Activated naive CD4-positive, alpha-beta T cell treated with anti-CD3 and anti-CD28 coated beads for 36 hours (primary cell): ENCODE measurements around the gene GRIP2. TPM values are rescaled to one million over a fixed set of nuclear protein-coding genes. Genes with fewer than 3 reads are reported as not detected.

Experiments
- CTCF ChIA-PET: fragments of 350-600 bp; sonication (Branson Sonifier 250); formaldehyde crosslinking; loops from one replicate; lab custom pipeline; 2021; ENCODE audit warnings: antibody characterized with exemption; lab: Charles Lee
- DNase-seq: peaks from one replicate; pipeline ENCODE4 v3.0.0-alpha.2; 2020
- H3K27ac Mint-ChIP-seq: one replicate; pipeline ENCODE4 v1.8.0; 2021; ENCODE audit warnings: mild to moderate bottlenecking, mixed read lengths
- H3K27me3 Mint-ChIP-seq: one replicate; pipeline ENCODE4 v1.8.0; 2021; ENCODE audit warnings: low read depth, mixed read lengths
- H3K36me3 Mint-ChIP-seq: one replicate; pipeline ENCODE4 v1.8.0; 2021; ENCODE audit warnings: low read depth, mixed read lengths
- H3K4me1 Mint-ChIP-seq: one replicate; pipeline ENCODE4 v1.8.0; 2021; ENCODE audit warnings: low read depth, mixed read lengths
- H3K4me3 Mint-ChIP-seq: one replicate; pipeline ENCODE4 v1.8.0; 2021; ENCODE audit warnings: mild to moderate bottlenecking, moderate library complexity, mixed read lengths
- H3K9me3 Mint-ChIP-seq: one replicate; pipeline ENCODE4 v1.8.0; 2021; ENCODE audit warnings: mixed read lengths
- intact Hi-C: fragments of 100-400 bp; cut with micrococcal nuclease; formaldehyde crosslinking; loops from one replicate; pipeline ENCODE4 v1.15.1; 2023
- total RNA-seq, 2 experiments: library from RNA; stranded (reverse); gene quantifications; one replicate each; pipeline ENCODE4 v1.2.3, GENCODE V29; 2021

GRIP2 gene
- total RNA-seq, 2 experiments from 2014 or later = not detected

DNA sequence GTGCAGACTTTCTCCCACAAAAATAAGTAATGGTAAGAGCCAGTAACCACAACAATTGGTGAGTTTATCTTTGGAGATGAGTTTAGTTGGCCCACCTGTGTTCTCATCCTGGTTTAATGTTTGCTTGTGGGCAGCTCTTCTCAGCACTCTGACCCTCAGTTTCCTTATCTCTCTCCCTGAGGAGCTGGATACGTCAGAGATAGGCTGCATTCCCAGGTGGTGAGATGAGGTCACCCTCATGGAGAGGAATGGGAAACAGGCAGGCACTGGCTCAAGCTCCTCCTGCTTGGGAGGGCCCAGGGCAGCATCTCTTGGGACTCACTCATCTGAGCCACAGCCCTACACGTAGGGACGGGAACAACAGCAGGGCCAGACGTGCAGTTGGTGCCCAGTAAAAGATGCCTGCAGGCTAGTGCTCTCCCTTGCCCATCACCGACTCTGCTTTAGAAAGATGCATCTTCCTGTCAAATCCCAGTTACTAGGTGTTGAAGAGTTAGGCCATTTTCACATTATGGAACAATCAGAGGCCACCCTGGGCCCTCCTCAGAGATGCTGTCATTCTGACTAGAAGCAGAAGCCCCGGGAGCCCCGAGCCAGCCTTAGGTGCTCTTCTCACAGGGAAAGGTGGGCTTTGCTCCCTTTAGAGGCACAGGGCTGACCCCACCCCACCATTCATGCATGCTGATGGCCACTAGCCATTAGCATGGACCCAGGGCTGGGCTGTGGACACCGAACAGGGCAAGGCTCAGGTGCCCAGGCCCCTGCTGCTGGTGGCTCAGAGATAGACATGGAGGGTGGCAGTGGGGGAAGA, 59.7 kb downstream of the GRIP2 start:
- no peak overlapping the region for H3K27ac Mint-ChIP-seq
- no peak for DNase-seq
- no peaks in the 10 kb centered on the region for H3K4me1 Mint-ChIP-seq
- CTCF ChIA-PET = interaction anchor here (1.3 kb wide), 1 partner anchor 219 kb away, joined by 4 read pairs; no protein-coding TSS in a partner anchor
- no peak overlapping the region for H3K4me3 Mint-ChIP-seq
- peaks cover 33% of the 10 kb centered on the region for H3K36me3 Mint-ChIP-seq
- H3K9me3 Mint-ChIP-seq = no peaks in the 10 kb centered on the region
- intact Hi-C loops = no loop called here
- no peaks in the 10 kb centered on the region for H3K27me3 Mint-ChIP-seq

DNA sequence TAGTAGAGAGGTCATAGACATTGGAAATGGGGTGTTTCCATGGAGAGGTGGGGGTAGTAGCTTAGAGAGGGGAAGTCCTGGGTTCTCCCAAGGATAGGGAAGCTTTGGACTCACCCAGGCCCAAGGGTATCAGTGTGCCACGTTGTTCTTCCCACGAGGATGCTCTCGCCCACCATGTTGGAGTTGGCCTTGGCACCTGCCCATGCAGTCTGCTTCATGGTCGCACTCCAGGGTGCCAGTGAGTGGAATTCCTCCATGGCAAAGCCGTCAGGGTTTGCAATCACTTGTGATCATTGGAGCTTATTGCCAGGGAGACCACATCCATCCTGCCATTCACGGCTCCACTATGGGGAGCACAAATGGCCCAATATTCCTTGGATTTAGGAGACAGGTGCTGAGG, 60.6 kb downstream of the GRIP2 start:
- no peaks in the 10 kb centered on the region for H3K9me3 Mint-ChIP-seq
- no peaks in the 10 kb centered on the region for H3K4me1 Mint-ChIP-seq
- CTCF ChIA-PET = interaction anchor here (1.3 kb wide), 1 partner anchor 218 kb away, joined by 4 read pairs; no protein-coding TSS in a partner anchor
- no peaks in the 10 kb centered on the region for H3K27me3 Mint-ChIP-seq
- H3K27ac Mint-ChIP-seq = no peak overlapping the region
- intact Hi-C loops = no loop called here
- no peak overlapping the region for H3K4me3 Mint-ChIP-seq
- peaks cover 33% of the 10 kb centered on the region for H3K36me3 Mint-ChIP-seq
- no peak for DNase-seq

DNA sequence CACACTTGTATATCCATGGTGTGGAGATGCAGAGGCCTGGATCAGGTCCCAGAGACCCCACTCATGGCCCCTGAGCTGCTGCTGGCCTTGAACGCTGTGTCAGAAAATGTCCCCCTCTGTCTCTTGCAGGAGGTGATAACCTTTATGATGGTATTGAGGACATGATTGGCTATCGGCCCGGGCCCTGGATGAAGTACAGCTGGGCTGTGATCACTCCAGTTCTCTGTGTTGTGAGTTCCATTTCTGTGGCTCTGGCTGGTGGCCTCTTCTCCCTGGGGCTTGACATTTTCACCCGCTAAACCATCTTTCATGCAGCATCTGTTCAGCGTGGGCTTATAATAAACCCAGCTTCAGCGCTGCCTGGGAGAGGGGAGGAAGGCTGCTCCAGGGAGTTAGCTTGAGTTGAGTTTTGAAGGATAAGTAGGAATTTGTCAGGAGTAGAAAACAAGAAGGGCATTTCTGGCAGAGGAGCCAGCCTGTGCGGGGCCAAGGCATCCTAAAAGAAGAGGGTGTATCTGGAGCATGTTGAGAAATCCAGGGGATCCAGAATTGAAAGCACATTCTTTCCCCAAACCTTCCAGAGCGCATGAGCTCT, 61.1 kb downstream of the GRIP2 start:
- CTCF ChIA-PET = interaction anchor here (1.3 kb wide), 1 partner anchor 218 kb away, joined by 4 read pairs; no protein-coding TSS in a partner anchor
- H3K9me3 Mint-ChIP-seq = no peaks in the 10 kb centered on the region
- no peaks in the 10 kb centered on the region for H3K4me1 Mint-ChIP-seq
- no peak overlapping the region for H3K27ac Mint-ChIP-seq
- no peak overlapping the region for H3K4me3 Mint-ChIP-seq
- intact Hi-C loops = no loop called here
- peaks cover 30% of the 10 kb centered on the region for H3K36me3 Mint-ChIP-seq
- no peaks in the 10 kb centered on the region for H3K27me3 Mint-ChIP-seq
- no peak for DNase-seq

DNA sequence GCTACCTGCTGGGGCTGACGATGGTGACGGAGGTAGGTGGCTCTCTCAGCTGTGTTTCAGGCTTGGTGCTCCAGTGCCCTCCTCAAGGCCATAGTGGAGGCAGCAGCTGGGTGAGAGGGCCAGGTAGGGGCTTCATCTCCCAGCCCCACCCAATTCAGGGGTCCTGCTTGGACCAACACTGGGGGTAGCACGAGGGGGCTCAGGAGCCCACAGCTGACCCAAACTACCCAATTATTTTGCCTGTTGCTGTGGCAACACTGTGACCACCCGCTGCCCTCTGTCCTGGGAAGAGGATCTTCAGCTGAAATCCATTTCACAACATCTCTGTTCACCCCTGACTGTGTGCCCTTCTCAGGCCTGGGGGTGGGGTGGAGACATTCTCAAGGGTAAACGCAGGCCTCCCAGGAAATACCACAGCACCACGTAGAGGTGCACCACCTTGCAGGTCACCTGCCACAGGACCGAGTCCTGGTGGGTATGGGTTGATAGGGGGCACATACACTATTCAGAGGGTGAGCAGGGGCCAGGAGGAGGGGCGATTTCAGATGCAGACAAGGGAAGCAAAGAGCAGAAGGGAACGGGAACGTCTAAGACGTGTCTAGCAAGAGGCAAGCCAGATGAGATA, 62.7 kb downstream of the GRIP2 start:
- CTCF ChIA-PET = no interaction called here
- H3K4me3 Mint-ChIP-seq = no peak overlapping the region
- DNase-seq = no peak
- H3K9me3 Mint-ChIP-seq = no peaks in the 10 kb centered on the region
- no peaks in the 10 kb centered on the region for H3K27me3 Mint-ChIP-seq
- intact Hi-C loops = no loop called here
- H3K36me3 Mint-ChIP-seq = peaks cover 34% of the 10 kb centered on the region
- no peaks in the 10 kb centered on the region for H3K4me1 Mint-ChIP-seq
- no peak overlapping the region for H3K27ac Mint-ChIP-seq

DNA sequence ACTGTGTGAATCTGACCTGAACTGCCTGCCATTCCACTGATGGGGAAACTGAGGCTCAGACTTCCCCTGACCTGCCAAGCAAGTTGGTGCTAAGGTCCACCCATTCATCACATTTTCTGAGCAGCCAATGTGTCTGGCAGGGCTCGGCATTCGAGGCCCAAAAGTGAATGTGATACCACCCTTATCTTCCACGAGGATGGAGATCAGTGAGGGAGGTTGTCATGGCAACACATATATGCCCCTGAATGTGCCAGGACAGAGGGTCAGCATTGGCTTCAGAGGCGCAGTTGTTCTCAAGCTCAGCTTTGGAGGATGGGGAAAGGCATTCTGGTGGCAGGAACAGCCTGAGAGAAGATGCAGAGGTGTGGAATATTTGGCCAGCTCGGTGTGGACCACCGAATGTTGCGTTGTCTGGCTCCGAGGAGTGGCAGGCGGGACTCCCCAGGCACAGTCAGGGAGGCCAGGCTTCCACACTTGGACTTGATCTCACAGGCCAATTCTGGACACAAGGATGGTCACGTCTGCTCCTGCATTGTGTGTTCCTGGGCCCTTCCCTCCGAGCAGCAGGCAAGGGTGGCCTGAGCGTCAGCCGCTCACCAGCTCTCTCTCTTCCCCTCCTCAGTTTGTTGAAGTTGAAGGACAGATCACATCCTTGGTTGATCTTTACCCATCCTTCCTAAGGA, 63.4 kb downstream of the GRIP2 start:
- intact Hi-C loops = no loop called here
- no peaks in the 10 kb centered on the region for H3K27me3 Mint-ChIP-seq
- CTCF ChIA-PET = no interaction called here

DNA sequence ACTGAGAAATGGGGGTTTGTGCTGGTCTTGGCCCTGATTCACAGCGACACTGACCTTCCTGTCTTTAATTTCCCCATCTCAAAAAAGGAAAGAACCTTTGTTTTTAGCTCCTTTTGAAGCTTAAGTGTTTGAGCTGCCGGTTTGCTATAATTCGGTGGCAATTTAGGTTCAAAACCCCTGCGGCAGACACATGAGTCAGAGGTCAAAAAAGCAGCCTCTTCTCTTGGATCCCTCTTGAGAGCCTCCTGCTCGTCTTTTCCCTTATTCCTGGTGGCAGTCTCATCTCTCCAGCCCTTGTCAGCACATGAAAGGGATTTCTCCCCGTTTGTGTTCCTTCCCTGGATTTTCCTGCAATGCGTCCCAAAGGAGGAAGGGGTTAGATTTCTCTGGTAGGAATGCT, 64.5 kb downstream of the GRIP2 start:
- Mint-ChIP-seq H3K9me3 (no peaks in the 10 kb centered on the region), H3K4me1 (no peaks in the 10 kb centered on the region), H3K27me3 (no peaks in the 10 kb centered on the region), H3K36me3 (peaks cover 29% of the 10 kb centered on the region), H3K4me3 (no peak overlapping the region), H3K27ac (no peak overlapping the region)
- DNase-seq = no peak
- intact Hi-C loops = no loop called here
- CTCF ChIA-PET = interaction anchor here (0.7 kb wide), 1 partner anchor 183 kb away, joined by 3 read pairs; no protein-coding TSS in a partner anchor

More for the DNA sequence above, 63.4 kb downstream of the GRIP2 start:
- Mint-ChIP-seq H3K27ac (no peak overlapping the region), H3K4me1 (no peaks in the 10 kb centered on the region), H3K9me3 (no peaks in the 10 kb centered on the region), H3K4me3 (no peak overlapping the region), H3K36me3 (peaks cover 34% of the 10 kb centered on the region)
- no peak for DNase-seq

DNA sequence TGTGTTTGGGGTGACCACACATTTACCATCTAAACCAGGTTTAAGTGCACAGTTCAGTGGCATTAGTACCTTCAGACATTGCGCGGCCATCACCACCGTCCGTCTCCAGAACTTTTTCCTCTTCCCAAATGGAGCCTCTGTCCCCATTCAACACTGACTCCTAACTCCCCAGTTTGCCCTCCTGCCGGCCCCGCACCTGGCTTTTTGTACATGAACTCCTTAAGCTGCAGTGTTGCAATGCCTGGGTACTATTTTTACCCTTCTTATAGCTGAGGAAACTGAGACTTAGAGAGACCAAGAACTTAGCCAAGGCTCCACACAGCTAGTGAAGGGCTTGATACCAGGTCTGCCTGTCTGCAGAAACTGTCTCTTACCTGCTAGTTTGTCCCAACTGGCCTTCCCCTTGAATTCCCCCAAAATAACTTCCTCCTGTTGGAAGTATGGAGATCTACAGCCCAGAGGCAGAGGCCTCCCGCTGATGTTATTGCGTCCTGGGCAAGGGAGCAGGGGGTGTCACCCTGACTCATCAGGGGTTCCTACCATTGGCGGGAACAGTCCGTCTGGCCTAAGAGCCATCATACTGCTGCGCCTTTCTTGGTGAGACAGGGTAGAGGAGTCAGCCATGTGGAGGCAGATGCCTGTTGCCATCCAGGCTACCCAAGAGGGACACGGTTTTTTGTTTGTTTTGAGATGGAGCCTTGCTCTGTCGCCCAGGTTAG, 65.6 kb downstream of the GRIP2 start:
- no peaks in the 10 kb centered on the region for H3K27me3 Mint-ChIP-seq
- no peak overlapping the region for H3K4me3 Mint-ChIP-seq
- H3K9me3 Mint-ChIP-seq = no peaks in the 10 kb centered on the region
- DNase-seq = no peak
- intact Hi-C loops = no loop called here
- CTCF ChIA-PET = no interaction called here
- H3K36me3 Mint-ChIP-seq = peaks cover 29% of the 10 kb centered on the region
- no peak overlapping the region for H3K27ac Mint-ChIP-seq
- no peaks in the 10 kb centered on the region for H3K4me1 Mint-ChIP-seq

DNA sequence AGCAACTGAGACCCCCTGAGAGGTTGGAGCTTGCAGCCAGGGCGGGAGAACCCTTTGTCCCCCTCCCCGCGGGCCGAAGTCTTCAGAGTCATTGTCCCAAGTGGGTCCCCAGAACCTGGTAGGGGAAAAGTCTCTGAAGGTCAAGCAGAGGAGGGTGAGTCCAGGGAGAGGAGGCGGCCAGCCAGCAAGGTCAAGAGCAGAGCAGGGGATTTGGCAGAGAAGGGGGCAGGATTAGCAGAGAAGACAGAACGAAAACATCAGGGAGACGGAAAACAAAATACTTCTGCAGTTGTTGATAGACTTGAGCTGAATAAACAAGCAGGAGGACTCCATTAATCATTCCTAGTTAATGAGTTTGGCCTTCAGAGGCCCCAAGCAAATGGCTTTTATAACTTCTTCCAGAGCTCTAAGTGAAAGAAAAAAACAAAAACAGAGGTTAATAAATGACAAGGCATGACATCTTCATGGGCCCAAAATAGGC, 66.7 kb downstream of the GRIP2 start:
- Mint-ChIP-seq H3K9me3 (no peaks in the 10 kb centered on the region), H3K4me1 (no peaks in the 10 kb centered on the region), H3K36me3 (peaks cover 23% of the 10 kb centered on the region), H3K27me3 (no peaks in the 10 kb centered on the region), H3K4me3 (no peak overlapping the region), H3K27ac (no peak overlapping the region)
- CTCF ChIA-PET = no interaction called here
- intact Hi-C loops = no loop called here
- no peak for DNase-seq

DNA sequence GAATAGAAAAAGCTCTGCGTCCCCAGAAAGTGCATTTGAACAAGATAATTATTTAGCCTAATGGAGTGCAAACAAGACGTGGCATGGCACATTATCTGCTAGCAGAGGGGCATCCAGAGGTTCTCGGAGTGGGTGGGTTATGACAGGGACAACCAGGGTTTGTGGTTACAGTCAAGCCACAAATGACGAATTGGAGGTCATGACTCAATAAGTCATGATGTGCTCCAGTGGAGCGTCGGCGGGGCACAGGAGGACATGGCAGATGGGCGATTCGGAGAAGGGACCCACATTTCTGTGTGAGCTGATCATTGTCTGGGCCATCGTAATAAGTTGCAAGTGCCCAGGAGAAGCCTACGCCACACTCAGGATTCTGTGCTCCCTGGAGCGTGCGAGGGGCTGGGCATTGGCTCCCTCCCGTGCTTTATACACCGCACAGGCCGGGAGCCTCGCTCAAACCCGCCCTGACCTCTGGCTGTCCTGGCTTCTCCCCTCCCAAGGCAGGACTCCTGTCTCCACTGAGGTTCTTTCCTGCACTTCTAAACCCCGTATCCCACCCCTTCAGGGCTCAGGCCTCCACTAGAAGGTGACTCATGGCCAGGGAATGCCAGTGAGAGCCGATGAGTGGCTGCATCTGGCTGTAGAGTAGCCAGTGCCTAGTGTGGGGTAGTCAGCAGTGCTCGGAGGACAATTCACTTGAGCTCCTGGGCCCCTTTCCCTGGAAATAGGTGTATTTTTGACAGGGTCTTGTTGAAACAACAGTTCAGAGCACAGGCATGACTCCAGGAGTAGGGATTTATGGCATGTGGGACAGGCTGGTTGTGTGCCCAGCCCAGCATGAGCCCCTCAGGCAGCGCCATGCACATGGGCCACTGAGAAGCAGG, 67.4 kb downstream of the GRIP2 start:
- CTCF ChIA-PET = interaction anchor here (0.7 kb wide), 1 partner anchor 74 kb away, joined by 3 read pairs; no protein-coding TSS in a partner anchor
- intact Hi-C loops = no loop called here
- Mint-ChIP-seq H3K4me1 (no peaks in the 10 kb centered on the region), H3K36me3 (peaks cover 24% of the 10 kb centered on the region), H3K9me3 (no peaks in the 10 kb centered on the region), H3K27ac (no peak overlapping the region), H3K27me3 (no peaks in the 10 kb centered on the region), H3K4me3 (no peak overlapping the region)
- no peak for DNase-seq

DNA sequence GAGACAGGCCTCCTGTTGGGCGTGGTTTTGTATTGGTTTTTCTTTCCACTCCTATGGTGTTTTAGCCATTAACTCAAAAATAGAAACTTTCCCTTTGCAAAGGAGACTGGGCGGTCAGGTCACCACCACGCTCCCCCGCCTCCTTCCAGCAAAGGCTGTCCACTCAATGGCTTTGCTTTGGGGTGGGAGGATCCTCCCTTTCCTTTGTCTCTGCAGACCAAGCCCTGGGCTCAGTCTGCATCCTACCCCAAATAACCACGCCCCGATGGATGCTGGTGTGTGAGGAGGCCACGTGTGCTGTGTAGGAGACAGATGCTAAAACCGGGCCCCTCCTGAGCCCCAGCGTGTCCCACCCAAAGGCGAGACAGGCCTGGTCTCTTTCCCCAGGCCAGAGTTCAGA, 68.5 kb downstream of the GRIP2 start:
- CTCF ChIA-PET = no interaction called here
- H3K4me3 Mint-ChIP-seq = no peak overlapping the region
- H3K36me3 Mint-ChIP-seq = peaks cover 23% of the 10 kb centered on the region
- no peaks in the 10 kb centered on the region for H3K4me1 Mint-ChIP-seq
- no peak for DNase-seq
- no peak overlapping the region for H3K27ac Mint-ChIP-seq
- intact Hi-C loops = no loop called here
- H3K27me3 Mint-ChIP-seq = no peaks in the 10 kb centered on the region
- no peaks in the 10 kb centered on the region for H3K9me3 Mint-ChIP-seq

DNA sequence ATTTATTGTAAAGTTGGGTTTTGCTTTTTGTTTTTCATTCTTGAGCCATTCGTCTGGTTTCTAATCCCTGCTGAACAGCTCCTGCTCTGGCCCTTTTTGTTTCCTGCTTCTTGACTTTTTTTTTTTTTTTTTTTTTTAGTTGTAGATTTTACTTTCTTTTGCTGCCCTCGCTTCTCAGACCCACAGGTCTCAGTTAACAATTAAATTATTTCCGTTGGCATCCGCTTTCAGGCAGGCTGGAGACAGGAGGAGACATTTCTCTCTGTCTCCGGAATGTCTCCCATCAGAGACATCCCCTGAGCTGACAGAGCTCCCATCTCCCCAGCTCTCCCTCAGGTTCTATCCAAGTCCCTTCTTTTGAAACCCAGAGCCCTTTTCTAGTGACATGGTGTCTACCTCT, 69.1 kb downstream of the GRIP2 start:
- H3K9me3 Mint-ChIP-seq = no peaks in the 10 kb centered on the region
- intact Hi-C loops = no loop called here
- no peaks in the 10 kb centered on the region for H3K4me1 Mint-ChIP-seq
- peaks cover 23% of the 10 kb centered on the region for H3K36me3 Mint-ChIP-seq
- CTCF ChIA-PET = no interaction called here
- no peak overlapping the region for H3K27ac Mint-ChIP-seq
- H3K27me3 Mint-ChIP-seq = no peaks in the 10 kb centered on the region
- no peak for DNase-seq
- H3K4me3 Mint-ChIP-seq = no peak overlapping the region
